Fibroblast of villous mesenchyme (primary cell): Measurements from ENCODE around the gene SLC1A7. TPM values are rescaled to one million over a fixed set of nuclear protein-coding genes. Genes with fewer than 3 reads are reported as not detected.

Experiments
- DNase-seq: peaks from one replicate; pipeline ENCODE4 v3.0.0-alpha.2; 2010; ENCODE audit warnings: low read depth
- H3K4me3 ChIP-seq: 2 replicates; pipeline ENCODE4 v1.5.1; 2011; ENCODE audit warnings: low read depth, mild to moderate bottlenecking, low read length
- total RNA-seq: library from RNA; depleted of rRNA; stranded (reverse); fragments of >200 nt; gene quantifications from 2 replicates; pipeline ENCODE4 v1.2.3, GENCODE V29; 2012
- TF ChIP-seq, protein P1 (sequence below): IDR thresholded peaks from 2 replicates; pipeline ENCODE4 v1.5.1; 2012; ENCODE audit warnings: low read depth, mild to moderate bottlenecking, low read length; ENCODE audit not compliant: insufficient read depth

Gene SLC1A7
- total RNA-seq, 1 donor, result under 0.01 TPM

DNA sequence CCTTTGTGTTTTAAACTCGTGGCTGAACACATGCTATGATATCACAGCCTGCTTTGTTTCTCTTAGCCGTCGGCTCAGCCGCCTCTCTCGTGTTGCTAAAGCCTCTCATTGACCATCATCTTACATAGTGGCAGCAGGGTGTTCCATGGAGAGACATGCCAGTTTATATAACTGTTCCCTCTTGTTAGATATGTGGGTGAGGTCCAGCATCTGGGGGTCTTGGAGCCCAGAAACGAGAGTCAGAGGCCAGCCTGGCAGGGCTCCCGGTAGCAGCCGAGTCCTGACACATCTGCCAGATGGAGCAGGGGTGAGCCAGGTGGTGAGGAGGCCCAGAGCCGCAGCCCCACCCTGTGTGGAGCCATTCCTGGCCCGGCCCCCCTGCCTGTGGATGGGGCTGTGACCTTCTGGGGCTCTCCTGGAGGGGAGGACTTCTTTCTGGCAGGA is 68.5 kb downstream of the SLC1A7 start:
- TF ChIP-seq, protein P1, sequence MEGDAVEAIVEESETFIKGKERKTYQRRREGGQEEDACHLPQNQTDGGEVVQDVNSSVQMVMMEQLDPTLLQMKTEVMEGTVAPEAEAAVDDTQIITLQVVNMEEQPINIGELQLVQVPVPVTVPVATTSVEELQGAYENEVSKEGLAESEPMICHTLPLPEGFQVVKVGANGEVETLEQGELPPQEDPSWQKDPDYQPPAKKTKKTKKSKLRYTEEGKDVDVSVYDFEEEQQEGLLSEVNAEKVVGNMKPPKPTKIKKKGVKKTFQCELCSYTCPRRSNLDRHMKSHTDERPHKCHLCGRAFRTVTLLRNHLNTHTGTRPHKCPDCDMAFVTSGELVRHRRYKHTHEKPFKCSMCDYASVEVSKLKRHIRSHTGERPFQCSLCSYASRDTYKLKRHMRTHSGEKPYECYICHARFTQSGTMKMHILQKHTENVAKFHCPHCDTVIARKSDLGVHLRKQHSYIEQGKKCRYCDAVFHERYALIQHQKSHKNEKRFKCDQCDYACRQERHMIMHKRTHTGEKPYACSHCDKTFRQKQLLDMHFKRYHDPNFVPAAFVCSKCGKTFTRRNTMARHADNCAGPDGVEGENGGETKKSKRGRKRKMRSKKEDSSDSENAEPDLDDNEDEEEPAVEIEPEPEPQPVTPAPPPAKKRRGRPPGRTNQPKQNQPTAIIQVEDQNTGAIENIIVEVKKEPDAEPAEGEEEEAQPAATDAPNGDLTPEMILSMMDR, result no peak
- no peak overlapping the region for H3K4me3 ChIP-seq
- no peak for DNase-seq

DNA sequence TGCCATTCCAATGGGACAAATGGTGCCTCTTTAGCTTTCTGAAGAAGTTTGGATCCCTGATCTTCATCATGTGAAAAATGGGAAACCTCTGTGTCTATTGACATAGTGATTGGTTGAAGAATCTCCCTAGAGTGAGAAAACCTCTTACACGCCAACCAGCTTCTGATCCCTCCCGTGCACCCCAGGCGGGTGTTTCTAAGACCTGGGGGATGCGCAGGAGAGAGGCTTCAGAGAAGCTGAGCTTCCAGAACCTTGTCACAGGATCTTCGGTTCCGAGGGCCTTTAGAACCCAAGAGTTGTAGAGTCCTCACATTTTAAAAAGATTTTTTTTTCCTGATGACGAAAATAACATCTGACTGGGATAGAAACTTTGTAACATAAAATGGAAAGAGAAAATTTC is 69.2 kb downstream of the SLC1A7 start:
- DNase-seq, result no peak
- H3K4me3 ChIP-seq, result no peak overlapping the region
- TF ChIP-seq, protein P1, result no peak

DNA sequence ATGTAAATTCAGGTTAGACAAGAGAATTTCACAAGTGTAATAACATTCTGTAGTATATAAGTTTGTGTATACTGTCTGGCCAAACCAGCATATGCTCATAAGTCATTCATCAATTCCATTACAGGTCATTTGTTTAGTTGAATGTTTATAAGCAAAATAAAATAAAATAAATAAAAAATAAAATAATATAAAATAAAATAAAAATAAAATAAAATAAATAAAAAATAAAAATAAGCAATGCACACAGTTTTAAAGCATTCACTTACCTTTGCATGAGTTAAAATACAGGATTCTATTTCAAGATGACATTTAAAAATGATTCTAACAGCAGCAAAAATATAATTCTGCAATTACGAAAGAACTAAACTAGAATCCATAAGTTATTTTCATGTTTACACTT is 70.5 kb downstream of the SLC1A7 start:
- no peak for DNase-seq
- H3K4me3 ChIP-seq, result no peak overlapping the region
- TF ChIP-seq, protein P1, result no peak

DNA sequence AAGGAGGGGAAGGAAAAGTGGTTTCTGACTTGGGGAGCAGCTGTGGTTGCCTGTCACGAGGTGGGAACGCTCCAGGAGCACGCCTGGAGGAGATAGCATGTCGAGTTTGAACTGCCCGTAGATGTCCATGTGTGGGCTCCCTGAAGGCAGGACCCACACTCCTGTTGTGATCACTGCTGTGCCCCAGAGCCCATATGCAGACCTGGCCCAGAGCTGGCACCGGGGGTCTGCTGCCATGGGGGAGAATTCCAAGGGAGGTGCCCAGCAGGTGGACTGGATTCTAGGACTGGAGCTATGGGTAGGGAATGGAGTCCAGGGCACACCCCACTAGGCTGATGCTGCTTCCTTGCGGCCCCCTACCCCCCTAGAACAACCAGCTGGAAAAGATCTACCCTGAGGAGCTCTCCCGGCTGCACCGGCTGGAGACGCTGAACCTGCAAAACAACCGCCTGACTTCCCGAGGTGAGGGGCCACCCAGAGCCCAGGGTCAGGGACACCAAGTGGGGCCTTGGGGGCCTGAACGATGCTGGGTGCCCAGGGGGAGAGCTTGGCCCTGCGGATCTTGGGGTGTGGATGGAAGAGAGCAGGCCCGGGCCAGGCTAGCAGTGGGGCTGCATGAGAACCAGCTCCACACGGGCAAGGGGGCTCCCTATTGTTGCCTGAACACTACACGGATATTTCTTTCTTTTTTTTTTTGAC is 71.1 kb downstream of the SLC1A7 start:
- H3K4me3 ChIP-seq, result no peak overlapping the region
- DNase-seq, result no peak

DNA sequence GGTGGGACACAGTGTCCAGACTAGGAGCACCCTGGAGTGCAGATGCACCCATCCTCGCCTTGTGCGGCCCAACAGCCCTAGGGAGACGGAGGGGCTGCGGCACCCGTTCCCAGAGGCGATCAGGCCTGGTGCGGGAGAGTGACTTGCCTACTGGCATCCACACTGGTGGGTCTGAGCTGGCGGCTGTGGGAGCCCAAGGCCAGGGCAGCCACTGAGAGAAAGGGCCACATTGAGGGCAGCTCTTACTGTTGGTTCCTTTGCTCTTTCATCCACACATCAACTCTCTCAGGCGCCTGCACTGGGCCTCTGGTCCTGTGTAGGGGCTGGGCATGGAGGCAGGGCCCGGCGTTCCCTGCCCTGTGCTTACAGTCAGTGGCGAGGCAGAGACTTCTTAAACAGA is 71.8 kb downstream of the SLC1A7 start:
- DNase-seq, result no peak
- TF ChIP-seq, protein P1, result no peak
- H3K4me3 ChIP-seq, result no peak overlapping the region

More for the DNA sequence above, 71.1 kb downstream of the SLC1A7 start:
- TF ChIP-seq, protein P1, result no peak

DNA sequence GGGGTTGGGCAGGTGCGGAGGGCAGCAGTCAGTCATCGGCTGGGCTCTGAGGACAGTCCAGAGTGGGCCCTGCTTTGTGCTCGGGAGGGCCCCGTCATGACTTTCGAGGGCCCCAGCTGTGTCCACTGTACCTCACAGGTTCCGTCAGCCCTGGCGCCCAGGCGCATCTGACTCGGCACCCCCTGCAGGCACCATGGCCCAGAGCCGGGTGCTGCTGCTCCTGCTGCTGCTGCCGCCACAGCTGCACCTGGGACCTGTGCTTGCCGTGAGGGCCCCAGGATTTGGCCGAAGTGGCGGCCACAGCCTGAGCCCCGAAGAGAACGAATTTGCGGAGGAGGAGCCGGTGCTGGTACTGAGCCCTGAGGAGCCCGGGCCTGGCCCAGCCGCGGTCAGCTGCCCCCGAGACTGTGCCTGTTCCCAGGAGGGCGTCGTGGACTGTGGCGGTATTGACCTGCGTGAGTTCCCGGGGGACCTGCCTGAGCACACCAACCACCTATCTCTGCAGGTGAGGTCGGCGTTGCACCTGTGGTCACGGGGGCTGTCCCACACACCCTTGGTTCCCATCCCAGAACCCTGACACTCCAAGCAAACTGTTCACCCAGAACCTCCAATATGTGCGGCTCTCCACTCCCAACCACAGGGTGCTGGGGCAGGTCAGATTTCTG is 72.6 kb downstream of the SLC1A7 start:
- H3K4me3 ChIP-seq, result no peak overlapping the region
- DNase-seq, result no peak
- TF ChIP-seq, protein P1, result no peak
